Effector CD8-positive, alpha-beta T cell (primary cell): ENCODE measurements around the gene TMEM207.

Source experiments
- DNase-seq: peaks from one replicate; lab custom pipeline; 2025; lab: John Stamatoyannopoulos, UW

Gene TMEM207

GRCh38 chr3:190385731-190386688, 63.7 kb downstream of the TMEM207 start:
- DNase-seq = no peak

GRCh38 chr3:190384309-190384756, 65.4 kb downstream of the TMEM207 start:
- DNase-seq = no peak

GRCh38 chr3:190382082-190382481, 67.6 kb downstream of the TMEM207 start:
- no peak for DNase-seq

GRCh38 chr3:190381441-190381840, 68.3 kb downstream of the TMEM207 start:
- no peak for DNase-seq

GRCh38 chr3:190380184-190380583, 69.5 kb downstream of the TMEM207 start:
- no peak for DNase-seq
